Cerebellar nuclear complex (tissue), 1 donor: Measurements from ENCODE around the gene NFATC4.
A peak's percentile ranks its signal among the peaks of the same experiment; 100 is the strongest.
"Not testable (repeated sequence)": the region's sequence is repeated elsewhere in the genome, so short reads cannot be mapped to it uniquely, and the experiment has no call there.

Experiments used
- DNase-seq, 2 experiments: peaks; one replicate each; lab custom pipeline; 2025; lab: John Stamatoyannopoulos, UW

Gene NFATC4

DNA sequence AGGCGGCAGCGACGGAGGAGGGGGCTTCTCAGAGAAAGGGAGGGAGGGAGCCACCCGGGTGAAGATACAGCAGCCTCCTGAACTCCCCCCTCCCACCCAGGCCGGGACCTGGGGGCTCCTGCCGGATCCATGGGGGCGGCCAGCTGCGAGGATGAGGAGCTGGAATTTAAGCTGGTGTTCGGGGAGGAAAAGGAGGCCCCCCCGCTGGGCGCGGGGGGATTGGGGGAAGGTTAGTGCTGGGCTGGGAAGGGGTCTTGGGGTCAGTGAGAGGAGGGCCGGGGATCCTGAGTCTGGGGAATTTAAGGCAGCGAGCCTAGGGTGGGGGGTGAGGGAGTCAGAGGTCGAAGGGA is 203 bp downstream of the NFATC4 start:
- no peak for DNase-seq

GRCh38 chr14:24368562-24369252 is 723 bp downstream of the NFATC4 start:
- DNase-seq: no peak

DNA sequence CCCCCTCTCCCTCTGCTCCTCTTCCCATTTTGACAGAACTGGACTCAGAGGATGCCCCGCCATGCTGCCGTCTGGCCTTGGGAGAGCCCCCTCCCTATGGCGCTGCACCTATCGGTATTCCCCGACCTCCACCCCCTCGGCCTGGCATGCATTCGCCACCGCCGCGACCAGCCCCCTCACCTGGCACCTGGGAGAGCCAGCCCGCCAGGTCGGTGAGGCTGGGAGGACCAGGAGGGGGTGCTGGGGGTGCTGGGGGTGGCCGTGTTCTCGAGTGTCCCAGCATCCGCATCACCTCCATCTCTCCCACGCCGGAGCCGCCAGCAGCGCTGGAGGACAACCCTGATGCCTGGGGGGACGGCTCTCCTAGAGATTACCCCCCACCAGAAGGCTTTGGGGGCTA is 1.5 kb downstream of the NFATC4 start:
- no peak for DNase-seq

- DNase-seq: no peak
These were observed 2.1 kb downstream of the NFATC4 start for GRCh38 chr14:24369907-24370687.

DNA sequence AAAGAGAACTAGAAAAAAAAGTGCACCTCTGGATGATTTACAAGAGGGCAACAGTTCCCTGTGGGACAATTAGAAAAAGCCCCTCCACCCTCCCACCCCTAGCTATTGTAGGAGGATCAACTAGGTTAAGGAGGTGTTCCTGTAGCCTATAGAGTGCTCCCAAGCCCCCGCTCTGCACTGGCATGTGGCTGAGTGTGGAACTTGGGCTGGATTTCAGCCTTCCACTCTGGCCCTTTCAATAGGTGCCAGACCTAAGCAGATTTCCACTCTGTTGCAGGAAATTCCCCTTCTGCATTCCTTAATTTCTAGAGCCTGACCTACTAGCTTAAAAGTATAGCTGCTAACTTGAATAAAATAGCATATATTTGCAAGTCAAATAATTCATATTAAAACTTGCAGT is 2.8 kb downstream of the NFATC4 start:
- DNase-seq: no peak

- DNase-seq: not testable (repeated sequence)
These were observed 3.6 kb downstream of the NFATC4 start for GRCh38 chr14:24371605-24372004.

- no peak for DNase-seq
These were observed 4.9 kb downstream of the NFATC4 start for GRCh38 chr14:24372701-24373416.

GRCh38 chr14:24376448-24377070 is 8.6 kb downstream of the NFATC4 start:
- DNase-seq: no peak

- DNase-seq: no peak
These were observed 9.1 kb downstream of the NFATC4 start for GRCh38 chr14:24377126-24377525.

- no peak for DNase-seq
These were observed 9.7 kb downstream of the NFATC4 start for GRCh38 chr14:24377657-24378056.

GRCh38 chr14:24378327-24378726 is 10.3 kb downstream of the NFATC4 start:
- DNase-seq: no peak

GRCh38 chr14:24378981-24379906 is 11.3 kb downstream of the NFATC4 start:
- no peak for DNase-seq

DNA sequence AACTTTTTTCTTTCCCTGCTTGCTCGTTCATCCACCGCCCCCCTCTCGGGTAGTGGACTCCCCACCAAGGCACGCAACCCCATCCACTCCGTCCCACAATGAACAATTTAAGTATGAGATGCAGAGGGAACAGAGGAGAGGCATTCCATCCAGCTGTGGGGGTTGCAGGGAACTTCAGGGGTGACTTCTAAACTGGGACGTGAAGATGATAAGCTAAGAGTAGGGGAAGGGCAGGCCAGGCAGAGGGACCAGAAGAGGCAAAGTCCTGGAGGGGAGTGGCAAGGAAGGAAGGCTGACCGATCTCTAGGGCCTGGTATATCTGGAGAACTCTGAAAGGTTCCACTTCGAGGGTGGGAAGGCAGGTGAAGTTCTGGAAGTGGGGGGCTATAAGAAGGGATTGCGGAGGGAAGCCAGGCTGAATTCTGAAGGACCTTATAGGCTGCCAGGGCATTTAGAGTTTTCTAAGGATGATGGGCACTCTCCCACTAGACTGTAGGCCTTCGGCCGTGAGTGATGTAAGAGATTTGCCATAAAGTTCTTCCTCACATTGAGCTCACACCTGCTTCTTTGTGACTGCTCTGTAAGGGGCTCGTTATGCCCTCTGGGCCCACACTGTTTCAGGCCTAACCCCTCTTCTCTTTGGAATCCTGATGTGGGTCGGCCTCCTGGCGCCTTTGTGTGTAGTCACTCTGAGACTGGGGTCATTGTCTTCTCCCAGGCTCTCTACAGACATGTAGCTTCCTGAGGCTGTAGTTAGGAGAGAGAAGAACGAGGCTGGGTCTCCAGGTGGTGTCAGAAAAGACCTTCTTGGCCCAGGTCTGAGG is 12.1 kb downstream of the NFATC4 start:
- DNase-seq: no peak

GRCh38 chr14:24381363-24382063 is 13.5 kb downstream of the NFATC4 start:
- DNase-seq: peak; percentile 27 to 72

DNA sequence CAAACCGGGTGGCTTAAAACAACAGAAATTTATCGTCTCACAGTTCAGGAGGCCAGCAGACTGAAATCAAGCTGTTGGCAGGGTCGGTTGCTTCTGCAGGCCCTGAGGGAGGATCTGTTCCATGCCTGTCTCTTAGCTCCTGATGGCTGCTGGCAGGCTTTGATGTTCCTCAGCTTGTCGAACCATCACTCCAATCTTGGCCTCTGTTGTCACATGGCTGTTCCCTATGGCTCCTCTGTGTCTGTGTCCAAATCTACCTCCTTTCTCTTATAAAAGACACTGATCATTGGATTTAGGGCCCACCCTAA is 14.0 kb downstream of the NFATC4 start:
- DNase-seq: no peak

DNA sequence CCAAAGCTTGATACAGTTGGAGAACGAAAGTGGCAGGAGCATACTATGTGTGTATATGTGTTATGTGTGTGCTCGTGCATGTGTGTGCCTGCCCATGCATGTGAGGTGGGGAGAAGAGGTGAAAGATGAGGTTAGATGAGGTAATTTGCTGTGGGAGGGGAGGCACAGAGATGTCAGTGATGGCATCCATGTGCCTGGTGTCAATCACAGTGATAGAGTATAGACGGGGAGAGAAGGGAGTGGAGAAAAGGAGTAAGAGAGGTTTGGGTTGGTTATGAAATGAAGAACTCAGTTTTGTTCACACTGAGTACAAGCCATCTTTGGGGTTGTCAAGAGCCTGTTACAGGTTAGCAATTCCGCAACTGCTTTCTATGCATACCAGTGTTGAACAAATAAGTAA is 16.2 kb downstream of the NFATC4 start:
- DNase-seq: no peak

DNA sequence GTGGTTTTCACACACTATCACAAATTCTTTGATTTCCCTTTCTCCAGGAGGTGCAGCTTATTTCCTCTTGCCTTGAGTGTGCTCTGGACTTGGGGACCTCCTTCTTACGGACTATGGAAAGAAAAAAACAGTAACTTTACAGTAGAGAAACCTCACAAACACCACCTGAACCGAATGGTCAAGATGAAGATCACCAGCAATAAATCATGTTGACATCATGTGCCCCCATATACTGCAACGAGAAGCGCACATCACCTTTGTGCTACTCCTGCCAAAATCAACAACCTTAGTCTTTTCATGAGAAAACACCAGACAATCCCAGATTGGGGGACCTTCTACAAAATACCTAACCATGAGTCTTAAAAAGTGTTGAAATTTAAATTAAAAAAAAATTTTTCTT is 17.5 kb downstream of the NFATC4 start:
- DNase-seq: no peak

- DNase-seq: no peak
These were observed 19.0 kb downstream of the NFATC4 start for GRCh38 chr14:24387009-24387345.

DNA sequence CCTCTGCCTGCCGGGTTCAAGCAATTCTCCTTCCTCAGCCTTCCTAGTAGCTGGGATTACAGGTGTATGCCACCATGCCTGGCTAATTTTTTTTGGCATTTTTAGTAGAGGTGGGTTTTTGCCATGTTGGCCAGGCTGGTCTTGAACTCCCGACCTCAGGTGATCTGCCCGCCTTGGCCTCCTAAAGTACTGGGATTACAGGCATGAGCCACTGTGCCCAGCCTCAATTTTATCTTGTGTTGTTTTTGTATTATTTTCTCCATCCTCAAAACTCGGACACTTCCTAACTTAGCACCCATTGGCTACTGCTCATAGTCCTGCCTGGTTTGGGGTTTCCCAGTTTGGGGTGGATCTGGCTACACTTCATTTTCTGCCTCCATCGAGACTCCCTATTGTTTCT is 19.6 kb downstream of the NFATC4 start:
- not testable (repeated sequence) for DNase-seq

GRCh38 chr14:24388474-24389179 is 20.6 kb downstream of the NFATC4 start:
- no peak for DNase-seq
